GM23338 (cell line): ENCODE results near the gene ZNF626. TPM values are rescaled to one million over a fixed set of nuclear protein-coding genes. Genes with fewer than 3 reads are reported as not detected.

Source experiments
- ATAC-seq: fragments of 200-7000 bp; cut with Tn5 transposase; 3 replicates; pipeline ENCODE4 v1.9.1; 2020
- DNase-seq: peaks from one replicate; pipeline ENCODE4 v3.0.0-alpha.2; 2015; ENCODE audit warnings: low spot score
- H2AFZ ChIP-seq: fragments of 200-600 bp; sonication (generic); 2 replicates; pipeline ENCODE4 v1.8.0; 2016; ENCODE audit warnings: antibody characterized with exemption, mild to moderate bottlenecking, moderate library complexity
- H3F3A ChIP-seq: fragments of 200-600 bp; sonication (generic); replicated peaks from 2 replicates; pipeline ENCODE4 v1.8.0; 2017; ENCODE audit warnings: antibody characterized with exemption, mixed run types, low read depth
- H3K27ac ChIP-seq: fragments of 200-600 bp; sonication (generic); 2 replicates; pipeline ENCODE4 v1.6.1; 2016; ENCODE audit warnings: low read depth
- H3K27me3 ChIP-seq: fragments of 200-600 bp; sonication (generic); 2 replicates; pipeline ENCODE4 v1.8.0; 2016; ENCODE audit warnings: mild to moderate bottlenecking, mixed run types, moderate library complexity; ENCODE audit not compliant: insufficient read depth
- H3K36me3 ChIP-seq: fragments of 200-600 bp; sonication (generic); 2 replicates; pipeline ENCODE4 v1.8.0; 2016; ENCODE audit warnings: mild to moderate bottlenecking; ENCODE audit not compliant: insufficient read depth
- H3K4me1 ChIP-seq: fragments of 200-600 bp; sonication (generic); 2 replicates; pipeline ENCODE4 v1.8.0; 2016; ENCODE audit warnings: mild to moderate bottlenecking, moderate library complexity; ENCODE audit not compliant: insufficient read depth
- H3K4me2 ChIP-seq: fragments of 200-600 bp; sonication (generic); 2 replicates; pipeline ENCODE4 v1.7.1; 2017; ENCODE audit warnings: mixed run types
- H3K4me3 ChIP-seq: fragments of 200-600 bp; sonication (generic); 2 replicates; pipeline ENCODE4 v1.6.1; 2016; ENCODE audit warnings: mixed run types
- H3K79me2 ChIP-seq: fragments of 200-600 bp; sonication (generic); replicated peaks from 2 replicates; pipeline ENCODE4 v1.8.0; 2017; ENCODE audit warnings: mild to moderate bottlenecking; ENCODE audit not compliant: insufficient read depth
- H3K9me2 ChIP-seq: fragments of 200-600 bp; sonication (generic); 2 replicates; pipeline ENCODE4 v1.8.0; 2017; ENCODE audit not compliant: insufficient read depth
- H4K20me1 ChIP-seq: fragments of 200-600 bp; sonication (generic); replicated peaks from 2 replicates; pipeline ENCODE4 v1.8.0; 2017; ENCODE audit warnings: mild to moderate bottlenecking; ENCODE audit not compliant: insufficient read depth
- H3K27ac Mint-ChIP-seq: 2 replicates; pipeline ENCODE4 v1.8.0; 2020; ENCODE audit warnings: inconsistent platforms, mild to moderate bottlenecking, moderate library complexity, mixed read lengths
- H3K27me3 Mint-ChIP-seq: 3 replicates; pipeline ENCODE4 v1.8.0; 2022; ENCODE audit warnings: low read depth, mild to moderate bottlenecking, moderate library complexity, mixed read lengths, inconsistent platforms; ENCODE audit not compliant: insufficient read depth, poor library complexity
- H3K36me3 Mint-ChIP-seq: 3 replicates; pipeline ENCODE4 v1.8.0; 2021; ENCODE audit warnings: low read depth, mild to moderate bottlenecking, inconsistent platforms, moderate library complexity, mixed read lengths
- H3K4me1 Mint-ChIP-seq: 3 replicates; pipeline ENCODE4 v1.8.0; 2020; ENCODE audit warnings: mild to moderate bottlenecking, inconsistent platforms, mixed read lengths
- H3K4me3 Mint-ChIP-seq: 3 replicates; pipeline ENCODE4 v1.8.0; 2021; ENCODE audit warnings: moderate library complexity, mild to moderate bottlenecking, inconsistent platforms, mixed read lengths
- H3K9me3 Mint-ChIP-seq: 3 replicates; pipeline ENCODE4 v1.8.0; 2020; ENCODE audit warnings: moderate library complexity, mild to moderate bottlenecking, inconsistent platforms, mixed read lengths
- CREB1 ChIP-seq: fragments of 250-450 bp; sonication (Bioruptor Pico); IDR thresholded peaks from 2 replicates; pipeline ENCODE4 v1.5.0; 2020; ENCODE audit warnings: low read depth, mild to moderate bottlenecking, moderate library complexity
- ETS1 ChIP-seq: IDR thresholded peaks from 2 replicates; pipeline ENCODE4 v1.6.1; 2016; ENCODE audit warnings: antibody characterized with exemption
- EZH2 ChIP-seq: fragments of 200-600 bp; sonication (generic); IDR thresholded peaks from one replicate; pipeline ENCODE4 v1.8.0; 2017; ENCODE audit warnings: antibody characterized with exemption, mild to moderate bottlenecking, low read depth; ENCODE audit not compliant: unreplicated experiment
- EZH2phosphoT487 ChIP-seq: fragments of 200-600 bp; sonication (generic); IDR thresholded peaks from one replicate; pipeline ENCODE4 v1.8.1; 2018; ENCODE audit warnings: antibody characterized with exemption; ENCODE audit not compliant: unreplicated experiment
- JUNB ChIP-seq: IDR thresholded peaks from one replicate; pipeline ENCODE4 v1.6.1; 2016; ENCODE audit warnings: antibody characterized with exemption; ENCODE audit not compliant: unreplicated experiment
- NANOG ChIP-seq: IDR thresholded peaks from 2 replicates; pipeline ENCODE4 v1.6.1; 2016; ENCODE audit warnings: antibody characterized with exemption, borderline replicate concordance
- REST ChIP-seq: IDR thresholded peaks from one replicate; pipeline ENCODE4 v1.6.1; 2018; ENCODE audit warnings: antibody characterized with exemption; ENCODE audit not compliant: unreplicated experiment
- ZNF114 ChIP-seq: fragments of 250-450 bp; sonication (Bioruptor Pico); IDR thresholded peaks from 2 replicates; pipeline ENCODE4 v1.5.0; 2020; ENCODE audit warnings: mild to moderate bottlenecking, moderate library complexity
- ZNF331 ChIP-seq: fragments of 250-450 bp; sonication (Bioruptor Pico); IDR thresholded peaks from 2 replicates; pipeline ENCODE4 v1.5.0; 2020; ENCODE audit warnings: low read depth, mild to moderate bottlenecking, moderate library complexity
- polyA plus RNA-seq: library from polyadenylated mRNA; unstranded; fragments of >200 nt; fragmentation: Nextera tagmentation; extraction: Ambion mirVana; gene quantifications from 2 replicates; pipeline ENCODE4 v1.2.1, GENCODE V29; 2016
- total RNA-seq: library from RNA; depleted of rRNA; stranded (reverse); fragments of >200 nt; shearing (Covaris generic); gene quantifications from 2 replicates; pipeline ENCODE4 v1.2.3, GENCODE V29; 2014
- TF ChIP-seq, protein P1 (sequence below), 2 experiments: fragments of 200-600 bp in 1 of 2; sonication (generic) in 1 of 2; conservative IDR thresholded peaks; 2 replicates each; pipeline versions ENCODE4 v1.5.1 to v1.6.1; 2016 to 2017; ENCODE audit warnings: antibody characterized with exemption in 2 of 2, low read depth in 2 of 2, mild to moderate bottlenecking in 2 of 2, moderate library complexity in 1 of 2

Gene ZNF626
- total and polyA plus RNA-seq, 2 experiments from 2014 or later = 18.5 to 45.7 TPM

DNA sequence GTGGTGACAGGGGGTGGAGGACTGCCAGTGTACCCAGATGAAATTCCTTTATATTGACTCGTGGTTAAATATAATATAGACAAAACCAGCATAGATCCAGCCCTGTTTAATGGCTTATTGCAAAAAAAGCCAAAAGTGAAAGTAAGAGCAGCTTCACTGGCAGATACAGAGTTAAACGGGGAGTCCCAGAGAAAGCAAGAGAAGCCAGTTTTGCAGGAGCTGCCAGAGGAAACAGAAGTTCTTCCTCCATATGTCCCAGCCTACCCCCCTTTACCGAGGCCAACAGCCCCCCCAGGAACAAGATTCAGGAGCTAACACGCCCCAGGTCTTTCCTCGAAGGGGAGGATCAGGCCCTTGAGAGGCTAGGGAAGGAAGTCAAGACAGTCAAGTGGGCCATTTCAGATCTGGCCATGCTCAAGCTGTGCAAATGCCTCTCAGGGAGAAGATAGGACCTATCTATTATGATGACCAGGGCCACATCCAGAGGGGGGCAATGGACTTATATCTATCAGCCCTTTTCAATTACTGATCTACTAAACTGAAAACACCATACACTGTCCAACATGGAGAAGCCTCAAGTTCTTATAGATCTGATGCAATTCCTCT is 48.6 kb downstream of the ZNF626 start:
- H2AFZ ChIP-seq = no peak overlapping the region
- H3K36me3 ChIP-seq = no peaks in the 10 kb centered on the region
- H3K9me2 ChIP-seq = no peaks in the 10 kb centered on the region
- DNase-seq (no peak), ATAC-seq (no peak)
- H3K27me3 ChIP-seq = no peaks in the 10 kb centered on the region
- H3K36me3 Mint-ChIP-seq = no peaks in the 10 kb centered on the region
- no peak overlapping the region for H3K27ac ChIP-seq
- TF ChIP-seq CREB1 (CRISPR knock-in tag) (no peak), ZNF114 (no peak), REST (no peak), NANOG (no peak), JUNB (no peak), EZH2 (no peak), ETS1 (no peak)
- TF ChIP-seq, protein P1, sequence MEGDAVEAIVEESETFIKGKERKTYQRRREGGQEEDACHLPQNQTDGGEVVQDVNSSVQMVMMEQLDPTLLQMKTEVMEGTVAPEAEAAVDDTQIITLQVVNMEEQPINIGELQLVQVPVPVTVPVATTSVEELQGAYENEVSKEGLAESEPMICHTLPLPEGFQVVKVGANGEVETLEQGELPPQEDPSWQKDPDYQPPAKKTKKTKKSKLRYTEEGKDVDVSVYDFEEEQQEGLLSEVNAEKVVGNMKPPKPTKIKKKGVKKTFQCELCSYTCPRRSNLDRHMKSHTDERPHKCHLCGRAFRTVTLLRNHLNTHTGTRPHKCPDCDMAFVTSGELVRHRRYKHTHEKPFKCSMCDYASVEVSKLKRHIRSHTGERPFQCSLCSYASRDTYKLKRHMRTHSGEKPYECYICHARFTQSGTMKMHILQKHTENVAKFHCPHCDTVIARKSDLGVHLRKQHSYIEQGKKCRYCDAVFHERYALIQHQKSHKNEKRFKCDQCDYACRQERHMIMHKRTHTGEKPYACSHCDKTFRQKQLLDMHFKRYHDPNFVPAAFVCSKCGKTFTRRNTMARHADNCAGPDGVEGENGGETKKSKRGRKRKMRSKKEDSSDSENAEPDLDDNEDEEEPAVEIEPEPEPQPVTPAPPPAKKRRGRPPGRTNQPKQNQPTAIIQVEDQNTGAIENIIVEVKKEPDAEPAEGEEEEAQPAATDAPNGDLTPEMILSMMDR (conservative IDR thresholded peaks at IDR 0.05; ENCODE audit: low read depth in 2 of 2) = no peak
- H3K79me2 ChIP-seq = no peaks in the 10 kb centered on the region
- no peak overlapping the region for H3K4me2 ChIP-seq
- H3K4me3 ChIP-seq = no peak overlapping the region
- no peak overlapping the region for H3K4me3 Mint-ChIP-seq
- H4K20me1 ChIP-seq = no peaks in the 10 kb centered on the region
- no peaks in the 10 kb centered on the region for H3K4me1 ChIP-seq
- peaks cover 2% of the 10 kb centered on the region for H3K27me3 Mint-ChIP-seq
- H3F3A ChIP-seq = no peaks in the 10 kb centered on the region
- no peak overlapping the region for H3K27ac Mint-ChIP-seq
- peaks cover 5% of the 10 kb centered on the region; the same call in 1 of the 3 replicates for H3K4me1 Mint-ChIP-seq
- peaks cover 17% of the 10 kb centered on the region for H3K9me3 Mint-ChIP-seq

GRCh38 chr19:20611866-20612265 is 49.5 kb downstream of the ZNF626 start:
- no peaks in the 10 kb centered on the region for H3F3A ChIP-seq
- H3K4me1 ChIP-seq = no peaks in the 10 kb centered on the region
- DNase-seq = no peak
- no peak overlapping the region for H3K4me3 ChIP-seq
- no peaks in the 10 kb centered on the region for H4K20me1 ChIP-seq
- H2AFZ ChIP-seq = no peak overlapping the region
- no peak overlapping the region for H3K4me2 ChIP-seq
- Mint-ChIP-seq H3K4me3 (no peak overlapping the region), H3K4me1 (peaks cover 5% of the 10 kb centered on the region; the same call in 1 of the 3 replicates), H3K27ac (no peak overlapping the region), H3K27me3 (peaks cover 2% of the 10 kb centered on the region), H3K36me3 (no peaks in the 10 kb centered on the region), H3K9me3 (peaks cover 17% of the 10 kb centered on the region)
- no peak overlapping the region for H3K27ac ChIP-seq
- no peaks in the 10 kb centered on the region for H3K27me3 ChIP-seq
- ATAC-seq = no peak
- H3K36me3 ChIP-seq = no peaks in the 10 kb centered on the region
- TF ChIP-seq JUNB = no peak
- TF ChIP-seq ZNF331 = no peak
- TF ChIP-seq EZH2phosphoT487 = no peak
- no peak for TF ChIP-seq NANOG
- H3K79me2 ChIP-seq = no peaks in the 10 kb centered on the region
- no peaks in the 10 kb centered on the region for H3K9me2 ChIP-seq
